Hematopoietic multipotent progenitor cell treated with erythropoietin and hydrocortisone succinate and interleukin-3 and kit ligand, for 4 days (in vitro differentiated cells): Measurements from ENCODE around the gene SLC12A7.
"Not testable (repeated sequence)": the region's sequence is repeated elsewhere in the genome, so short reads cannot be mapped to it uniquely, and the experiment has no call there.

Source experiments
- DNase-seq: peaks from one replicate; pipeline ENCODE4 v3.0.0-alpha.2; 2015

Gene SLC12A7

DNA sequence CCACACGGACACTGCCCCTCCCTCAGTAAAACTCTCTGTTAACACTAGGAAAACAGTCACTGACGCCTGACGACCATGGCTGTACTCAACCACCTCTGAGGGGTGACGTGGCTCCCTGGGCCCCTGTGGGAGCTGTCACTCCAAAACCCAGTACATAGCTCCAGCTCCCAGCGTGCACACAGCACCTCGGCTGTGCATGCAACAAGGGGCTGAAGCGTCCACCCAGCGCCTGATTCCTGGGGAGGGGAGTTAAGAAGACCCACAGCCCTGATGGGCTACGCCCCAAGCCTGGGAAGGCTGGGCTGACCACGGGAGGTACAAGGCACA lies 36.3 kb downstream of the SLC12A7 start:
- no peak for DNase-seq

DNA sequence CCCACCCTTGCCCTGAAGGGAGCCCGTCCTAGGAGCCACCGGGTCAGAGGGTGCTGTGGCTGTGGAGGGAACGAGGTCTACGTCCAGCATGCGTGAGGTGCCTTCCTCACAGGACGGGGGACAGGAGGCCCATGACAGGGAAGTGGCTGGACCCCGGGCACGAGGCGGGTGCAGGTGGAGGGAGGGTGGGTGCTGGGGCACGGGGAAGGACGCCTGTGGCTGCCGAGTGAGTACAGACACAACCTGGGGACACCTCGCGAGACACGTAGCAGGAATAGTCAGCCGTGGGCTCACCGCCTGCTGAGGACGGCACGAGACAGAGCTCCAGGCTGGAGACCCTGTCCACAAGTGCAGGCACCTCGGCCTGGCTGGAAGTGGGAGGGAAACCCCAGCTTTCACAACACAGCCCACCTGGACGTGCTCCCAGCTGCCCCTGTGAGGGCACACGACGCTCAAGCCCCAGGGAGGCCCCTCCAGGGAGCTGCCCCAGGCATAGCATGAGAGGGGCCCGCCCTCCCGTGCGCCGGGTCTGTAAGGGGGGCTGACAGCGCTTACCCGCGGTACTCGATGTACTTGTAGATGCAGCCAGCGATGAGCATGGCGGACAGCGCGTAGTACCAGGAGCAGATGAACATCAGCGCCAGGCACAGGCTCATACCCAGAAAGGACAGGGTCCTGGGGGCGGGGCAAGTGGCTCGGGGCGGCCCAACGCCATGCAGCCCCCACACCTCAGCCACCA lies 36.9 kb downstream of the SLC12A7 start:
- DNase-seq: no peak

DNA sequence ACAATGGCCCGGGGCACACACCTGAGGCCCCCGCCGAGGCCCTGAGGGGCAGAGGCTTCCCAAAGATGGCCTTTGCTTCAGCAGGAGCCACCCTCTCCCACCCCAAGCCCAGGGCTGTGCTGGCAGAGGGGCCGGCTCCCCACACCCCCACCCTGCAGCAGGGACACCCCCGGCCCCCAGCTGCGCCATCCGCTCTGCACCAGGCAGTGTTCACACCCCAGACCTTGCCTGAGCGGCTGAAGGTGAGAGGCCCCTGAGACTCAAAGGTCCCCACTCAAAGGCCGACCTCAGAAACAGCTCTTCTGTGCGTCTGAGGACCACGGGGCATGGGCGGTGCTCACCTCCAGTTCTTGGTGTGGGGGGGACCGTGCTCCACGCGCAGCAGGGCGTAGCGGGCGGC lies 37.6 kb downstream of the SLC12A7 start:
- no peak for DNase-seq

DNA sequence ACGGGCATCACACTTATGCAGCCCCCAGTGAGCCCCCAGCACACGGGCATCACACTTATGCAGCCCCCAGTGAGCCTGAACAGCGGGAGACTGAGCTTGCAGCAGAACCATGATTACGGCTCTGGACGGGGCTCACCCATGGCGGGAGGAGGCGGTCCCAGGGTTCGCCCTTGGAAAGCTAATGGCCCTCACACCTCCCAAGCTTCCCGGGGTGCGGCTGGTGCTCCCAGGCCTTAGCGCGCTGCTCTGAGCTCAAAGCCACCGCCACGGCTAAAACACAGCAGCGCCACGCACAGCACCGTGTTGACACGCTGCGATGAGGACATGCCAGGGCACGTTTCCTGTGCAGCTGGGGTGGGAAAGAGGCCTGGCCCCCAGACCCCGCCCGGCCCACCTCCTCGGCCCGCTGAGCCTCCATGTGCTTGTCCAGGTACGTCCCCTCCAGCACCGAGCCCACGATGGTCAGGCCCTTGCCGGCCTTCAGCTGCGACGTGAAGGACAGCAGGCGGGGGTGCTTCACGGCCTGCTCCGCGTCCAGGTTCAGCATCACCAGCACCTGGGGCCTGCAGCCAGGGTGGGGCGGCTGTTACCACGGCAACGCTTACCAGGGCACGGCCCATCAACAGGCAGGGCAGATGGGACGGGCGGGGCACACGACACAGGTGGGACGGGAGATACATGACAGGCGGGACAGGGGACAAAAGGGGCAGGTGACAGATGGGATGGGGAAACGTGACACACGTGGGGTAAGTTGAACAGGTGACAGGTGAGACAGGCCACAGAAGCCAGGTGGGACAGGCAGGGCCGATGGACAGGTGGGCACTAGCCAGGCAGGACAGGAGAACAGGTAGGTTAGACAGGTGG lies 38.4 kb downstream of the SLC12A7 start:
- DNase-seq: no peak

DNA sequence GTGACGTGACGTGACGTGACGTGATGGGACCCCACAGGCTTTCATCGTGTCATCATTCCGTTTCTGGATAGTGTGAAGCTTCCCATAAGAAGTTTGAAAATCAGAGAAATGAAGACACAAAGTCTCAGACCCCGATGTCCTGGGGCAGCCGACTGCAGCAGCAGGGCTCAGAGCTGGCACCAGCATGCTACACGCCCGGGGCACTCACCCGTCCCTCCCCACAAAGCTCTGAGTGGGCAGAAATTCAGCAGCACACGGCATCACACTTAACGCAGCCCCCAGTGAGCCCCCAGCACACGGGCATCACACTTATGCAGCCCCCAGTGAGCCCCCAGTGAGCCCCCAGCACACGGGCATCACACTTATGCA lies 42.2 kb downstream of the SLC12A7 start:
- no peak for DNase-seq

DNA sequence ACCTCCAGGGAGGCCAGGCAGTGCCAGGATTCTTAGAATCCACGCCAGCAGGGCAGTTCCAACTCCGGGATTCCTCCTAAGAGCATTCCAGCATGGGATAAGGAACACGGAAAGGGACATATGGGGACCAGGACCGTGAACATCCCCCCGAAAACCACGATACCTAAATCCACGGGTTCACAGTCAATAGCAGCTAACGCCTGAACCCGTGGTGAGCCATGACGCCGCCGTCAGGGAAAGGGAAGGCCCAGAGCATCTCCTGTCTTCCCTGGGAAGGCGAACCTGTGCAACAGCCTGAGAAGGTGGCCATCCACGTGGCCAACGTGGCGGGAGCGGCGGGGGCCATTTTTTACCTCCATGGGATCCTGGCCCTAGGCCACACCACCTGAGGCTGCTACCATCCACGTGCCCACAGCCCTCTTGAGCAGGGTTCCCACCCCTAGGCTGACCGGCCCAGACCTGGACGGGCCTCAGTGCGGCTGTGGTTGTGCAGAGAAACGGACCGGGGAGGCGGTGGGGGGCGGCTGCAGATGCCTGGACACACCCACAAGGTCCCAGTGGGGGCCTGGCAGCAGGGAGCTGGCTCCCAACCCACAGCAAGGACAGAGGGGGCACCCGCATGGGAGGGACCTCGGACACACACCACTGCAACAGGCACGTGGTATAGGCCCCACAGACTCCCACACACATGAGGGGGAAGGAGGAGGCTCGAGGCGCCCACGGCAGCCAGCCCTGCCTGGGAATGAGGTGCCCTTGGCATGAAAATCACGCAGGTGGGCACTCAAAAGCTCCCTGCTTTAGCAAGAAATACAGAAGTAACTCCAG lies 42.8 kb downstream of the SLC12A7 start:
- no peak for DNase-seq

DNA sequence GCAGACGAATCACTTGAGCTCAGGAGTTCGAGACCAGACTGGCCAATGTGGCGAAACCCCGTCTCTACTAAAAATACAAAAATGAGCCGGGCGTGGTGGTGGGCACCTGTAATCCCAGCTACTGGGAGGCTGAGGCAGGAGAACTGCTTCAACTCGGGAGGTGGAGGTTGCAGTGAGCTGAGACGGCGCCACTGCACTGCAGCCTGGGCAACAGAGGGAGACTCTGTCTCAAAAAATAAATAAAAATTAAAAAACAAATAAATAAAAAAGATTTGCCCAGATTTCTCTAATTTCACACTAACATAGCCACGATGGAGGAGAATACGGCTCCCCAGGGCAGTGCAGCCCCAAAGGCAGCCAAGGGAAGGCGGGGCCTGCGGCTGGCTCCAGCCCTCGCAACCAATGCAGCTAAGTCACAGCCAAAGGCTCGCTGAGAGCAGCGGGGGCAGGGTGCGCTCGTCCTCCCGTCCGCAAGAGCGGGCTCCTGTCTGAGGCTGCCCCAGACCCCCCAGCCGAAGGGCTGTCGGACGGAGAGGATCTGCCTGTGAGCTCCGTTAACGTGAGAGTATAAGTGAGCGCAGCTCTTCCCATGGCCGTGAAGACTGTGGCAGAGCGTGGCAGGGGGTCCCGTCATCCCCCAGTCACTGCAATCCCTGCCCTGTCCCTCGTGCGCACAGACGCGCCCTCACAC lies 43.5 kb downstream of the SLC12A7 start:
- DNase-seq: no peak

DNA sequence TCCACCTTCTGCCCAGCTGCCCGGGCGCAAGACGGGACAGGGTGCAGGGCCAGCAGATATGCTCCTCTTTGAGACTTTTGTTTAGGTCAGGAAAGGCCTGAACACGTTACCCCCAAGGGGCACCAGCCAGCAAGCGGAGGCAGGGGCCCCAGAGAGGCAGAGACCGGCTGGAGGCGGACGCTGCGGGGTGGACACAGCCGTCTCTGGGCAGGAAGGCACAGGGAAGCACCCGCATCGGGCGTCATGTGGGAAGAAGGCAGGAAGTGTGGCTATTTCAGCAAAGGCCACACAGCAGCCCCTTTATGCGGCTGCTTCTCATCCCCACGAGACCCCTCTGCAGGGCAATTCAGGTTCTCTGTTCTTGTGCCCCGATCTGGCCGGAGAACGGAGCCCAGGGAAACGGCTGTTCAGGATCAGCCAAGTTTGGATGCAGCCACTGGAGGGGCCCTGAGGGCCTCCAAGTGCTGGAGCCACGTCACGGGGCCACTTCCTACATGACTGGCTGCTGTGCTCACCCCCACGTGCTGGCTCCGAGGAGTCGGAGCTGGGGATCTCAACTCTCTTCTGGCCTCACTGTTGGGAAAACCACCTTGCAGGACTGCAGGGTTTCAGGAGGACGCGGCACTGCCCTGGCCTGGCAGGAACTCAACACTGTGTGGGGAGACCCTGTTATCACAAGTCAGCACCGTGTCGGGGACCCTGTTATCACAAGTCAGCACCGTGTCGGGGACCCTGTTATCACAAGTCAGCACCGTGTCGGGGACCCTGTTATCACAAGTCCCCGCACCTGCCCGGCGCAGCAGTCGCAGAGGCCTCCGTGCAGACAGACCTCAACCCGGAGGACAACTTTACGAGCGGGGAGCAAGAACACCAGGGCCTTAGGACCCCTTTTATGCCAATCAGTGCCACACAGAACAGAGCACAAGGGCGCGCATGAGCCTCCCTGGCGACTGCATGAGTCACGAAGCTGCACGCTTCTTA lies 44.4 kb downstream of the SLC12A7 start:
- DNase-seq: peak; percentile 86

DNA sequence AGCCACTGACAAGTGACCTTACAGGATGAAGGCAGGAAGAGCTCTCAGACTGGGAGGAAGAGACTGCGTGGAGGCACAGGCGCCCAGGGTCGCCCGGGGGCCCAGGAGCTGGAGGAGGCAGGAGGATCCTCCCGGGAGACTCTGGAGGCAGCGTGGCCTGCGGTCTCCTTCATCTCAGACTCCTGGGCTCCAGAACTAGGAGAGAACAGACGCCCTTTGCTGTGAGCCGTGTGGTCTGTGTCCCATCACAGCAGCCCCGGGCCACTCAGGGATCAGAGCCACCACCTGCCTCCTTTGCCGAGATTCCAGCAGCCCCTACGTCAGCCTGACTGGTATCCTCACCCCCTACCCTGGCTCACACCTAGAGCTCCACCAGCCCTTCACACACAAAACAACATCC lies 45.2 kb downstream of the SLC12A7 start:
- DNase-seq: no peak

DNA sequence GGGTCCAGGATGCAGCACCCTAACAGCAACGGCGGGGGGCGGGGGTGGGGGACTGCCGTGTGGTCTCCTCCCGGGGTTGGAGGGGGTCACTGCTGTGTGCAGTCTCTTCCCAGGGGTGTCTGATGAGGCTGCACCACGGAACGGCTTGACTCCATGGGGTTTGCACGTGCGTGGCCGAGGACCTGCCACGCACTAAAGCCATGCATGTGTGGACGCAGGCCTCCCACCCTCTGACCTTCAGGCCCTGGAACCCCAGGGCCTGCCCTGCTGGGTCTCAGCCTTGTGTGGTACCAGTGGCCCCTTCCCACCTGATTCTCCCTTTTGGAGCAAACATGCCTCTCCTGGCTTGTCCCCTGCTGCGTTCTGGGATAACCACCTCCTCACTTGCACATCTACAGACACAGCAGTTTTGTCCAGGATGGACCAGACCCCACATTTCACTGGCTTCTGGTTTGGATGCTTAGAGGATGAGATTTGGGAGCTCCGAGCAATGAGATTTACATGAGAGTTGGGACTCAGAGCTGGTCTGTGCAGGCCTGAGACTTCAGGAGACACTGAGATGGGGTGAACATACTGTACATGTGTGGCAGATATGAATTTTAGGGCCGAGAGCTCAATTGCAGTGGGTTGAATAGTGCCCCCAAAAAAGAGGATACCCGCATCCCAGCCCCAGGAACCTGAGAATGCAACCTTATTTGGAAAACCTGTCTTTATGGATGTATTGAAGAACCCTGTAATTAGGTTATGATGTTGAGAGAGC lies 45.8 kb downstream of the SLC12A7 start:
- DNase-seq: no peak

DNA sequence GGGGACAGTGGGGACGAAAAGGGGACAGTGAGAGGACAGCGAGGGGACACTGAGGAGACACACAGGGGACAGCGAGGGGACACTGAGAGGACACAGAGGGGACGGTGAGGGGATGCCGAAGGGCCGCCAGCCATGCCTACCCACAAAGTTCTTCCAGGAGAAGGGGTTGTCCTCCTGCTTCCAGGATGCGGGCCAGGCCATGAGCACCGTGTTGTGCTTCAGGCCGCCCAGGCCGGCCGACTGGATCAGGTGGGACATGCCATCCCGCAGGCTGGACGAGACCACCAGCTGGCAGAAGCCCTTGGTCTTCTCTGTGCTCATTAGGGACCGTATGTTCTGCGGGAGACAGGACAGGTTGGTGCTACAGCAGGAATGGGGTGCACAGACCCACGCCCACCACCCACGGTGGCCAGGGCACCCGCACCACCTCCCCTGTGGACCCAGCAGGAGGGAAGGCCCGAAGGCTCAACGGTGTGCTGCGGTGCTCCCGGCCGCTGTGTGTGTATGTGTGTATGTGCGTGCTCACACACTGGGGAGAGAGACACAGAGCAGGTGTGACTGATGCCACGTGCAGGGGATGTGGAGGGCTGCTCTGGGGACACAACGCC lies 46.6 kb downstream of the SLC12A7 start:
- DNase-seq: no peak

DNA sequence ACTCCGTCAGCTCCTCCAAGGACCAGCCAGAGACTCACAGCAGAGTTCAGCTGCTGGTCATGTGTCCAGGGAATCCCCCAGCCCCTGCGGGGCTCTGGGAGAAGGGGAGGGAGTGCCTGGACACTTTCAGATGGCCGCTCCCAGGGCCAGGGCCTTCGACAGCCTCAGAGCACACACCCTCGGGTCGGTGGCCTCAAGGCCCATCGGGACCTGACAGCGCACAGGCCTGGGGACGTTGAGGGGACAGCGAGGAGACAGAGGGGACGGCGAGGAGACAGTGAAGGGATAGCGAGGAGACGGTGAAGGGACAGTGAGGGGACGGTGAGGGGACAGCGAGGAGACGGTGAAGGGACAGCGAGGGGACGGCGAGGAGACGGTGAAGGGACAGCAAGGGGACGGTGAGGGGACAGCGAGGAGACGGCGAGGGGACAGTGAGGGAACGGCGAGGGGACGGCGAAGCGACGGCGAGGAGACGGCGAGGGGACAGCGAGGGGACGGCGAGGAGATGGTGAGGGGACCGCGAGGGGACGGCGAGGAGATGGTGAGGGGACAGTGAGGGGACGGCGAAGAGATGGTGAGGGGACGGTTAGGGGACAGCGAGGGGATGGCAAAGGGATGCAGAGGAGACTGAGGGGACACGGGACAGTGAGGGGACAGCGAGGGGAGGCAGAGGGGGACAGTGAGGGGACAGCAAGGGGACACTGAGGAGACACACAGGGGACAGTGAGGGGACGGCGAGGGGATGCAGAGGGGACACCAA lies 47.3 kb downstream of the SLC12A7 start:
- DNase-seq: no peak

DNA sequence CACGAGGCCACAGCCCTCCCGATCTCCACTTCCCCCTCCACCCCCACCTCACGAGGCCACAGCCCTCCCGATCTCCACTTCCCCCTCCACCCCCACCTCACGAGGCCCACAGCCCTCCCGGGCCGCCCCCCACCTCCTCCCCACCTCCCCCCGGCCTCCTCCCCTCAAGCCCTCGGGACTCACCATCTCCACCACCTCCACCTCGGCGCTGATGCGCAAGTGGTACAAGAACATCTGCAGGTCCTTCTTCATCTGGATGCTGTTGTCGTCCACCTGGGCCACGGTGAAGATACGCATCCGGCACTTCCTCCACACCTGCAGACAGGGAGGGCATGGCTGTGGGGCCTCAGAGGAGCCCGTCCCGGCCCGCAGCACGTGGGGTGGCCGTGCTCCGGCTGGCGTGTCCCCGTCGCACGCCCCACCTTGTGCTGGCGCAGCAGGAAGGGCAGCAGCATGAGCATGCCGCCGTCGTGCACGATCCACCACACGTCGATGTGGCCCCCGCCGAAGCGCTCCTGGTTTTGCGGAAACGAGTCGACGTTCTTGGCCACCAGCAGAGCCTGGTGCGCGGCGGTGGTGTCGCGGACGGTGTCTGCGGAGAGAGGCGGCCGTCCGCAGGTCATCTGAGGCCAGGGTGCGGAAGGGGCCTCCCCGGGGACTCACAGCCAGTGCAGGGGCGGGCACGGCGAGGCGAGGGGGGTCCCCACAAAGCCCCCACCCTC lies 48.0 kb downstream of the SLC12A7 start:
- no peak for DNase-seq

DNA sequence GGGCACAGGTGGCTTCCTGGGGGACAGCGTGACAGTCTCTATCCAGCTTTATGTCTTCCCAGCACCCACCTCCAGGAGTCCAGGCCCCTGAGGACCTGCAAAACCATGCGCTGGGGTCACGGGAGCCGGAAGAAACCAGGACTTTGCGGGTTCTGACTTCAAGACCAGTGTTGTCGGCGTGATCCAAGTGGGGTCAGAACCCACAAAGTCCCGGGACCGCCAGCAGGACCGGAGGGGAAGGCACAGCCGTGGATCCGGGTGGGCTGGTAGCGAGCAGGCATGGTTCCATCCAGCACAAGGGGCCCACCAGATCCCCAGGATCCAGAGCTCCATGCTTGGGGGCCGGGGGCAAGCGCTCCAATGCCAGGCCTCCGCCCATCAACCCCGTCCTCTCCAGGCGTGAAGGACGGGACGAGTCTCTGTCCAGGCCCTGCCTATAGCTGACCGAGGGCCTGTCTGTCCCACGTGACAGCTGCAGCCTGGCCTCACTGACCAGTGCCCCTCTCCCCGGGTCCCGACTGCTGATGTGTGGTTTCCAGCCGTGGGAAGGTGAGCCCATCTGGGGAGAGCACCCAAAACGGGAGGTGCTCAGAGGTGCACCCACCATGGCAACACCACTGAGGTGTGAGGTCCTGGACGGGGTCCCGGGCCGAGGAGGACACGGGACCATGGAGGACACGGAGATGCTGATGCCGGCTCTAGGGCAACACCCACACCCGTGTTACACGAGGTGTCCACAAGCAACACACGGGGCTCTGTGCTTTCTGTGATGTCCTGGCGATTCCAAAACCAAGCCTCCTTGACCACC lies 48.9 kb downstream of the SLC12A7 start:
- DNase-seq: no peak

DNA sequence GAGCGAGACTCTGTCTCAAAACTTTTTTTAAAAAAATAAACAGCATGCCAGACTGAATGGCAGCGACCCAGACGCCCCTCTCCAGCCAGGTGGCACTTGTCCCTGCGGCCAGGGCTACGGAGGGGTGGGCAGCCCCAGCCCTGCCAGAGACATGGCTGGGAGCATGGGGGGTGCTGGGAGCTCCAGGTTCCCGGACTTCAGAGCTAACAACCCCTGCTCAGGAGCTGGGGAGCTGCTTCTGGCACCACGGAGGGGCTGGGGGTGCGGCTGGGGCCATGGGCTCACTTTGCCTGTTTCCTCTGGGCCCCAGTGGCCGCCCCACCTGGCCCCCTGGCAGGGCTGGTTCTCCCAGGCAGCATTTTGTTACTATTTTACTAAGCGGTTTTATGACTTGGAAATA lies 49.9 kb downstream of the SLC12A7 start:
- no peak for DNase-seq

DNA sequence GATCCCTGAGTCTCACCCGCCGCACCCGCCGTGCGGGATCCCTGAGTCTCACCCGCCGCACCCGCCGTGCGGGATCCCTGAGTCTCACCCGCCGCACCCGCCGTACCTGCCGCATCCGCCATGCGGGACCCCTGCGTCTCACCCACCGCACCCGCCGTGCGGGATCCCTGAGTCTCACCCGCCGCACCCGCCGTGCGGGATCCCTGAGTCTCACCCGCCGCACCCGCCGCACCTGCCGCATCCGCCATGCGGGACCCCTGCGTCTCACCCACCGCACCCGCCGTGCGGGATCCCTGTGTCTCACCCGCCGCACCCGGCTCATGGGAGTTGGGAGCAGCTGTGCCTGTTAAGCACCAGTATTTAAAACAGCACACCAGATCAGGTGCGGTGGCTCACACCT lies 50.6 kb downstream of the SLC12A7 start:
- not testable (repeated sequence) for DNase-seq

DNA sequence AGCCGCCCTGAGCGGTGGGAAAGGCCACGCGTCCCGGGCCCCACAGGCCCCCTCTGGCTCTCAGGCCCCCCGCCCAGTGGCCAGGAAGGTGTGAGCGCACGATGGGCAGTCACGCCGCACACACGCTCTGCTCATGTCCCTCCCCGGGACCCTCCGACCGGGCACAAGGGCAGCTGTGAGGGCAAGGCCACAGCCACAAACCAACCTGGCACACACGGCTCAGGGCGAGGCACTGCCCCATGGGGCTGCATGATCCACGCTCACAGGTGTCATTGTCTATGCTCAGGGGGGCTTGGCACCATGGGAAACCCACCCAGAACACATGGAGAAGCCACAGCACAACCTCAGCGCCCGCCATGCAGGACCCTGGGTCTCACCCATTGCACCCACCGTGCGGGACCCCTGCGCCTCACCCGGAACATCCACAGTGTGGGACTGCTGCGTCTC lies 51.3 kb downstream of the SLC12A7 start:
- no peak for DNase-seq

DNA sequence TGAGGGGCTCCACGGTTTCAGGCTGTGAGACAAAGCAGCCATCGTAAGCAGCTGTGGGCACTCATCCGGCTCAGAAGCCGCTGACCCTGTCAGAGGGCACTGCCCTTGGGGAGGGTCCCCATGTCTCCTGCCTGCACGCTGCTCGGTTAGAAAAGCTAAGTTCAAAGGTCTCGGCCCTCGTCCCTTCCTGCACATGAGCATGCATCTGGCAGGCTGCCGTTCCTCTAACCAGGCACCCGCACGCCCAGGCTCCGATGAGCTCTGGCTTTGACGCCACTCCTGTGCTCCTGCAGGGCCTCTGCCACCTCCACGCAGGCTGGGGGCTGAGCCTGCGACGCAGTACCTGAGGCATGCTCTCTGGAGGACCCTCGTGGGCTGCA lies 52.0 kb downstream of the SLC12A7 start:
- DNase-seq: no peak
